ENCODE results near the gene FGFR4. TPM values are rescaled to one million over a fixed set of nuclear protein-coding genes. Genes with fewer than 3 reads are reported as not detected.

FGFR4 gene
- total RNA-seq, 1 donor from 2014 or later = 0.42 TPM

- DNase-seq (ENCODE audit: low spot score) = no peak
These were observed 2.5 kb upstream of the FGFR4 start for GRCh38 chr5:177084175-177084574.

GRCh38 chr5:177085985-177086653 is 596 bp upstream of the FGFR4 start:
- DNase-seq (ENCODE audit: low spot score) = no peak

- DNase-seq (ENCODE audit: low spot score) = no peak
These were observed 787 bp downstream of the FGFR4 start for GRCh38 chr5:177087398-177088005.

- no peak for DNase-seq (ENCODE audit: low spot score)
These were observed 2.4 kb downstream of the FGFR4 start for GRCh38 chr5:177089127-177089526.

GRCh38 chr5:177089825-177090641 is 3.3 kb downstream of the FGFR4 start:
- no peak for DNase-seq (ENCODE audit: low spot score)

- no peak for DNase-seq (ENCODE audit: low spot score)
These were observed 4.1 kb downstream of the FGFR4 start for GRCh38 chr5:177090813-177091212.

GRCh38 chr5:177091232-177091631 is 4.5 kb downstream of the FGFR4 start:
- DNase-seq (ENCODE audit: low spot score) = no peak

- DNase-seq (ENCODE audit: low spot score) = no peak
These were observed 5.7 kb downstream of the FGFR4 start for GRCh38 chr5:177092178-177093081.

- no peak for DNase-seq (ENCODE audit: low spot score)
These were observed 6.5 kb downstream of the FGFR4 start for GRCh38 chr5:177093082-177093712.

- no peak for DNase-seq (ENCODE audit: low spot score)
These were observed 7.1 kb downstream of the FGFR4 start for GRCh38 chr5:177093803-177094202.

GRCh38 chr5:177094224-177095087 is 7.7 kb downstream of the FGFR4 start:
- no peak for DNase-seq (ENCODE audit: low spot score)

- DNase-seq (ENCODE audit: low spot score) = no peak
These were observed 8.5 kb downstream of the FGFR4 start for GRCh38 chr5:177095088-177095669.

- DNase-seq (ENCODE audit: low spot score) = no peak
These were observed 9.7 kb downstream of the FGFR4 start for GRCh38 chr5:177096162-177097015.

GRCh38 chr5:177097016-177097985 is 10.6 kb downstream of the FGFR4 start:
- no peak for DNase-seq (ENCODE audit: low spot score)

- DNase-seq (ENCODE audit: low spot score) = no peak
These were observed 11.4 kb downstream of the FGFR4 start for GRCh38 chr5:177098120-177098469.

GRCh38 chr5:177098470-177099141 is 11.9 kb downstream of the FGFR4 start:
- DNase-seq (ENCODE audit: low spot score) = no peak

Data from mesenteric fat pad (tissue), 1 donor.